Stimulated activated CD8-positive, alpha-beta memory T cell treated with anti-CD3 and anti-CD28 coated beads, Interleukin-2, amount 100 ng/mL, for 1 hour (primary cell): Measurements from ENCODE around the gene RNLS.
"Not testable (repeated sequence)": the region's sequence is repeated elsewhere in the genome, so short reads cannot be mapped to it uniquely, and the experiment has no call there.

Experiments
- DNase-seq, 2 donors: peaks; one replicate each; pipeline ENCODE4 v3.0.0-alpha.2; 2020; ENCODE audit warnings: low read depth in 2 of 2

Gene RNLS

GRCh38 chr10:88293651-88294230 lies 289.4 kb downstream of the RNLS start:
- DNase-seq: no peak

GRCh38 chr10:88293073-88293472 lies 290.0 kb downstream of the RNLS start:
- DNase-seq: no peak

GRCh38 chr10:88292185-88292514 lies 291.0 kb downstream of the RNLS start:
- no peak for DNase-seq

- DNase-seq: no peak
These were observed 291.6 kb downstream of the RNLS start for GRCh38 chr10:88291289-88292184.

GRCh38 chr10:88289342-88289741 lies 293.8 kb downstream of the RNLS start:
- DNase-seq: no peak

GRCh38 chr10:88288320-88289059 lies 294.6 kb downstream of the RNLS start:
- no peak for DNase-seq

- DNase-seq: no peak
These were observed 297.1 kb downstream of the RNLS start for GRCh38 chr10:88286030-88286429.

- no peak for DNase-seq
These were observed 301.3 kb downstream of the RNLS start for GRCh38 chr10:88281592-88282347.

- no peak for DNase-seq
These were observed 302.6 kb downstream of the RNLS start for GRCh38 chr10:88280518-88280917.

GRCh38 chr10:88278912-88279311 lies 304.2 kb downstream of the RNLS start:
- no peak for DNase-seq

- DNase-seq: not testable (repeated sequence)
These were observed 306.2 kb downstream of the RNLS start for GRCh38 chr10:88276945-88277344.

- no peak for DNase-seq
These were observed 308.8 kb downstream of the RNLS start for GRCh38 chr10:88274286-88274685.

- DNase-seq: no peak
These were observed 309.6 kb downstream of the RNLS start for GRCh38 chr10:88273567-88273966.

GRCh38 chr10:88271761-88272543 lies 311.2 kb downstream of the RNLS start:
- DNase-seq: no peak

- no peak for DNase-seq
These were observed 312.0 kb downstream of the RNLS start for GRCh38 chr10:88270871-88271713.

GRCh38 chr10:88270061-88270808 lies 312.9 kb downstream of the RNLS start:
- DNase-seq: no peak

GRCh38 chr10:88262591-88263234 lies 320.4 kb downstream of the RNLS start:
- no peak for DNase-seq

GRCh38 chr10:88261152-88261551 lies 322.0 kb downstream of the RNLS start:
- DNase-seq: no peak
